Stimulated activated CD8-positive, alpha-beta memory T cell treated with anti-CD3 and anti-CD28 coated beads, Interleukin-15, amount 100 ng/mL, for 48 hours (primary cell): ENCODE data around the gene TSSK6.

Source experiments
- DNase-seq, 2 donors: peaks; one replicate each; pipeline ENCODE4 v3.0.0-alpha.2; 2020; ENCODE audit warnings: low read depth in 2 of 2

The TSSK6 gene

GRCh38 chr19:19544954-19545591 lies 29.7 kb upstream of the TSSK6 start:
- no peak for DNase-seq

DNA sequence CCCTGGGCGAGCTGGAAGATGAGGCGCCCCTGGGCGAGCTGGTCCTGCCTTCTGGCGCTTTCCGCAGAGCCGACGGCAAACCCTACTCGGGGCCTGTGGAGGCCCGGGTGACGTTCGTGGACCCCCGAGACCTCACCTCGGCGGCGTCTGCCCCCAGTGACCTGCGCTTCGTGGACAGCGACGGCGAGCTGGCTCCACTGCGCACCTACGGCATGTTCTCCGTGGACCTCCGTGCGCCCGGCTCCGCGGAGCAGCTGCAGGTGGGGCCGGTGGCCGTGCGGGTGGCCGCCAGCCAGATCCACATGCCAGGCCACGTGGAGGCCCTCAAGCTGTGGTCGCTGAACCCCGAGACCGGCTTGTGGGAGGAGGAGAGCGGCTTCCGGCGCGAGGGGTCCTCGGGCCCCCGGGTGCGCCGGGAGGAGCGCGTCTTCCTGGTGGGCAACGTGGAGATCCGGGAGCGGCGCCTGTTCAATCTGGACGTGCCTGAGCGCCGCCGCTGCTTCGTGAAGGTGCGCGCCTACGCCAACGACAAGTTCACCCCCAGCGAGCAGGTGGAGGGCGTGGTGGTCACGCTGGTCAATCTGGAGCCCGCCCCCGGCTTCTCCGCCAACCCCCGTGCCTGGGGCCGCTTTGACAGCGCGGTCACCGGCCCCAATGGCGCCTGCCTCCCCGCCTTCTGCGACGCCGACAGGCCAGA lies 29.1 kb upstream of the TSSK6 start:
- no peak for DNase-seq

DNA sequence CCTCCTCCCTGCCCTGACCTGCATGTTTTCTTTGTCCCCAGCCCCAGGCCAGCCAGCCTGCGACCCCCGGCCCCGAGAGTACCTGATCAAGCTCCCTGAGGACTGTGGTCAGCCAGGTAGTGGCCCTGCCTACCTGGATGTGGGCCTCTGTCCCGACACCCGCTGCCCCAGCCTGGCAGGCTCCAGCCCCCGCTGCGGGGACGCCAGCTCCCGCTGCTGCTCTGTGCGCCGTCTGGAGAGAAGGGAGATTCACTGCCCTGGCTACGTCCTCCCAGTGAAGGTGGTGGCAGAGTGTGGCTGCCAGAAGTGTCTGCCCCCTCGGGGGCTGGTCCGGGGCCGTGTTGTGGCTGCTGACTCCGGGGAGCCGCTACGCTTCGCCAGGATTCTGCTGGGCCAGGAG lies 28.3 kb upstream of the TSSK6 start:
- no peak for DNase-seq

GRCh38 chr19:19543101-19543500 lies 27.8 kb upstream of the TSSK6 start:
- DNase-seq = no peak

GRCh38 chr19:19542507-19542906 lies 27.2 kb upstream of the TSSK6 start:
- DNase-seq = no peak

GRCh38 chr19:19541616-19542015 lies 26.3 kb upstream of the TSSK6 start:
- no peak for DNase-seq

- peak; percentile 57 to 74 for DNase-seq
Observed at GRCh38 chr19:19540715-19541515, 25.6 kb upstream of the TSSK6 start.

GRCh38 chr19:19540064-19540714 lies 24.8 kb upstream of the TSSK6 start:
- DNase-seq = peak; percentile 67 to 77

- DNase-seq = no peak
Observed at GRCh38 chr19:19539698-19540063, 24.3 kb upstream of the TSSK6 start.

GRCh38 chr19:19538785-19539166 lies 23.4 kb upstream of the TSSK6 start:
- no peak for DNase-seq

- no peak for DNase-seq
Observed at GRCh38 chr19:19538061-19538784, 22.9 kb upstream of the TSSK6 start, which contains the start of gene CILP2. Gene CILP2 (plus strand): TSS chr19:19538265. CDS start chr19:19538350, 85 bp downstream.

- no peak for DNase-seq
Observed at GRCh38 chr19:19537075-19538048, 22.0 kb upstream of the TSSK6 start.

DNA sequence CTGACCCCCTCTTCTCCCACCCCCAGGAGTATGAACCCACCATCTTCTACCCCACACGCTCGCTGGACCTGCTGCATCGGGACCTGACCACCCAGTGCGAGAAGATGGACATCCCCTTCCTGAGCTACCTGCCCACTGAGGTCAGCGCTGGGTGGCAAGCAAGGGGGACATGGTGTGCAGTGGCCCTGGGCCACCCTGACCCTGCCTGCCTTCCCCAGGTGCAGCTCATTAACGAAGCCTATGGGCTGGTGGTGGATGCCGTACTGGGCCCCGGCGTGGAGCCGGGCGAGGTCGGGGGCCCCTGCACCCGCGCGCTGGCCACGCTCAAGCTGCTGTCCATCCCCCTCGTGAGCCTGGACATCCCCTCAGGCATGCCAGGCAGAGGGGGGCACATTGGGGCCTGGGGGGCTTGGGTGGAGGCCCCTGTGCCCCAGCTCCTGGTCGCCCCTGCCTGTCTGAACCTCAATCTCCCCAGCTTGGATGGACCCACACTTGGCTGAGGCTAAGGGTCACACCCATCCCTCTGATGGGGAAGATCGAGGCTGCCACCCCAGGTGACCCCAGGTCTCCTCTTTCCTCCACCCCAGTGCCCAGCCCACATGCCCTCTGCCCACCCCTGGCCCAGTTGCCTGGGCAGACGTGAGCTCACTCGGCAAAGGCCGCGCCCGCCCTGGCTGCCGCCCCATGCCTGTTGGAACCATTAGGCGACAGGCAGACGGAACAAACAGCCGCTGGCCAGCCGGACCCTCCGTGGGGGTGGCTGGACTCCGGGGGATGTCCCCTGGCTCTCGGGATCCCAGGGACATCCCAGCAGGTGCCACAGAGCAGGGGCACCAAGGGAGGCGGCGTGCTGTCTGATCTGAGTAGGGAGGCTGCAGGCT lies 20.2 kb upstream of the TSSK6 start:
- DNase-seq = no peak

GRCh38 chr19:19534556-19535265 lies 19.4 kb upstream of the TSSK6 start:
- no peak for DNase-seq

- DNase-seq = no peak
Observed at GRCh38 chr19:19533841-19534240, 18.5 kb upstream of the TSSK6 start.

- DNase-seq = no peak
Observed at GRCh38 chr19:19532806-19533701, 17.7 kb upstream of the TSSK6 start.

GRCh38 chr19:19531951-19532805 lies 16.8 kb upstream of the TSSK6 start:
- DNase-seq = peak; percentile 64 to 68
